Medulla oblongata (tissue), 1 donor: ENCODE measurements around the gene C16orf86.

ENCODE experiments used
- DNase-seq: peaks from one replicate; pipeline ENCODE4 v3.0.0-alpha.2; 2015; ENCODE audit errors: extremely low spot score

C16orf86 gene

DNA sequence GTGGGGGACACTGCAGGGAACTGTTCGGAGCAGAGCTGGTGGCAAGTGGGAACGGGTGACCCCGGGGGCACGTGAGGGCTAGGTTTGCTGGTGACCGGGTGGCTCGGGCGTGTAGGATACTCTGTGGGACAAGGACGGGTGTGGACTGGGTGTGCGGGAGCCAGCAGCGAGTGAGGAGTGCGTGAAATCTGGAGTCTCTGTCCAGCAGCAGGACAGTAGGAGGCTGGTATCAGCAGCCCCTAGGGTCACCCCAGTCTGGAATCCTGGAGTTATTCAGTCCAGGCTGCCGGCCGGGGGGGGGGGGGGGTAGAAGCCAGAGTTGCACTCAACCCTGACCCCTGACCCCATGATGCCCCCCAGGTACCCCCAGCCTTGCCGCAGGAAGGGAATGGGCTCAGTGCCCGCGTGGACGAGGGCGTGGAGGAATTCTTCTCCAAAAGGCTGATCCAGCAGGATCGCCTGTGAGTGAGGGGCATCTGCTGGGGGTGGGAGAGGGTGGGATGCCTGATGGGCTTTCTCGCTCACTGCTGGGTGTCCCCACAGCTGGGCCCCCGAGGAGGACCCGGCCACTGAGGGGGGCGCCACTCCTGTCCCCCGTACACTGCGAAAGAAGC, 12.7 kb upstream of the C16orf86 start:
- DNase-seq, result no peak

DNA sequence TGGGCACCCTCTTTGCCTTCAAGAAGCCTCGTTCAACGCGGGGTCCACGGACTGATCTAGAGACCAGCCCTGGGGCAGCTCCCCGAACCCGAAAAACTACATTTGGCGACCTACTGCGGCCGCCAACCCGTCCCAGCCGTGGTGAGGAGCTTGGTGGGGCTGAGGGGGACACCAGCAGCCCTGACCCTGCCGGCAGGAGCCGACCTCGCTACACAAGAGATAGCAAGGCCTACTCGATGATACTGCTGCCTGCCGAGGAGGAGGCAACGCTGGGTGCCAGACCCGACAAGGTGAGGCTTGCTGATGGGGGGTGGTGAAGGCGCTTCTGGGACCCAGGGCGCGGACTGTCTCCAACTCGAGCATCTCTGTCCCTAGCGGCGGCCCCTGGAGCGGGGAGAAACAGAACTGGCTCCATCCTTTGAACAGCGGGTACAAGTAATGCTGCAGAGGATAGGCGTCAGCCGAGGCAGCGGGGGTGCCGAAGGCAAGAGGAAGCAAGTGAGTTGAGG, 12.2 kb upstream of the C16orf86 start:
- DNase-seq, result no peak

DNA sequence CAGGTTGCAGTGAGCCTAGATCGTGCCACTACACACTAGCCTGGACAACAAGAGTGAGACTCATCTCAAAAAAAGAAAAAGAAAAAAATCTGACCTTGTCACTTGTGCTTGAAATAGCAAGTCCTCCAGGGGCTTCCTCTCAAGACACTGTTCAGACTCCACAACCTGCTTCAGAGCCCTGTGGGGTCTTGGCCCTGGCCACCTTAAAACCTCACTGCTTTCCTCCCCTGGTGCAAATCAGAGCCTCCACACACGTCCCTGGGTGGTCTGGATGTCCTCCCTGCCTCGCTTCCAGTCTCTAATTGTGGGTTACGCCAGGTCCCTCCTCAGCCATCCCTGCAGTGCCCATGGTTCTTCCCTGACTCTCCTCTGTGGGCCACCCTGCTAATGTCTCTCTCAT, 11.3 kb upstream of the C16orf86 start:
- DNase-seq, result no peak

DNA sequence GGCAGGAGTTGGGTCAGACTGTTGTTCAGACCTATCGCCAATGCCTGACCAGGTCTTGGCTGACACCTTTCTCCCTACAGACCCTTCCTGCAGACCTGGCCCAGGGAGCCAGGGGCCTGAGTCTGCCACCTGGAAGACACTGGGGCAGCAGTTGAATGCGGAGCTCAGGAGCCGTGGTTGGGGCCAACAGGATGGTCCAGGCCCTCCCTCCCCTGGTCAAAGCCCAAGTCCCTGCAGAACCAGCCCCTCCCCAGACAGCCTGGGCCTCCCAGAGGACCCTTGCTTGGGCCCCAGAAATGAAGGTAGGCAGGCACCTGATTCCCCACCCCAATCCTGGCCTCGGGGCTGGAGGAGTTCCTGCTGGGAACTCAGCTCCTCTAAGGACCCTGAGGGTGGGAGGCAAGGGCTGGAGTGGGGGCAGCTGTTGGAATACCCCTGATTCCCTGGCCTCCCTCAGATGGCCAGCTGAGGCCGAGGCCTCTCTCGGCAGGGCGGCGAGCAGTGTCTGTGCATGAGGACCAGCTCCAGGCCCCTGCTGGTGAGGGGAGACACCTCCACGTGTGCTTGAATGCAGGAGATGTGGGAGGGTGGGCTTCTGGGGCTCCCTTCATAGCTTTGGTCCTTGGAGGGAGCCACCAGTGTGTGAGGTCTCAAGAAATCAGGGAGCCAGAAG, 10.1 kb upstream of the C16orf86 start:
- DNase-seq, result no peak

DNA sequence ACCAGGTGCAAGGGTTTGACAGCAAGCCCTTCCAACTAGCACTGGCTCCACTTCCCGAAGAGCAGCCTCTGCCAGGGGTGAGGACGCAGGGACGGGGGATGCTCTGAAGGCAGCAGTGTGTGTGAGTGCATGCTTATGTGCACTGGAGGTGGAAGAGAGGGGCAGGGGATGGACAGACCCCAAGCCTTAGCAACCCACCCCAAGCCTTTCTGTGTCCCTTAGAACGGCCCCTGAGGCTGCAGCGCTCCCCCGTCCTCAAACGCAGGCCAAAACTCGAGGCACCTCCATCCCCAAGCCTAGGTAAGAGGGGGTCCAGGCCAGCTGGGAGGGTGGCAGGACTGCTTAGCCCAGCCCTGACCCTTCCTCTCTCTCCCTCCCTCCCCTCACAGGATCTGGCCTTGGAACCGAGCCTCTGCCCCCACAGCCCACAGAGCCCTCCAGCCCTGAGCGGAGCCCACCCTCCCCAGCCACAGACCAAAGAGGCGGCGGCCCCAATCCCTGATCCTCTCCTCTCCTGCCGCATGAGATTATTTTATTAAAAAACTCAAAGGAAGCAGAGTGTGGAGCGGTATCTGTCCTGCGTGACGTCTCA, 9.5 kb upstream of the C16orf86 start:
- DNase-seq, result no peak

DNA sequence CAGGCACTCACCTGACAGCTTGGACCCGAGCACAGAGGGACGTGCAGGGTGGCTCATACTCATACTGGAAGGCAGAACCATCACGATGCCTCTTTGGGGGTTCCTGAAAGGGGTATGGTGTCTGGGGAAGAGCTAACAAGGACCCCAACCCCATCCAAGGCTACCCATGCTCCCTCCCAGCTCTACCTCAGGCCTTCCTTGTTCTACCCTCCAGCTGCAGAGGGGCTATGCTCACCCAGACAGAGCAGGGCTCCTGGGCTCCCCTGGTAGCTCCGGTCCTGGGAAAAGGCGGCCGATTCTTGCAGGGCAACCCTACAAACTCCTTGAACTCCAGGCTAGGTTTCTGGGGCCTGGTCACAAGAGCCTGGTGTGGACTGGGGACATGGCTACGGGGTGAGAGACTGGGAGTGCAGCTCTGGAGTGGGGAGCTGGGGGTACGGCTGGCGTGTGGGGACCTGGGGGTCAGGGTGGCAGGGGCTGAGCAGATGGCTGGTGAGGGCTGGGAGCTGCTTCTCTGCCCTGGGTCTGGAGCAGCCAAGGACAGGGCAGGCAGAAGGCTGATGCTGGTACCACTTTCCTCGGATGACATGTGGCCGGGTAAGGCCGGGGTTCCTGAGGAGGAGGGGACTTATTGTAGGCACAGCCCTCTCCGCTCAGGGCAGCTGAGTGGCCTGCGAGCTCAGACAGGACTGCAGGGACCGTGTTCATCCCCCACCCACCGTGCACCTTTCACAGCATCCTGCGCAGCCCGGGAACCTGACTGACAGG, 8.7 kb upstream of the C16orf86 start:
- DNase-seq, result no peak

DNA sequence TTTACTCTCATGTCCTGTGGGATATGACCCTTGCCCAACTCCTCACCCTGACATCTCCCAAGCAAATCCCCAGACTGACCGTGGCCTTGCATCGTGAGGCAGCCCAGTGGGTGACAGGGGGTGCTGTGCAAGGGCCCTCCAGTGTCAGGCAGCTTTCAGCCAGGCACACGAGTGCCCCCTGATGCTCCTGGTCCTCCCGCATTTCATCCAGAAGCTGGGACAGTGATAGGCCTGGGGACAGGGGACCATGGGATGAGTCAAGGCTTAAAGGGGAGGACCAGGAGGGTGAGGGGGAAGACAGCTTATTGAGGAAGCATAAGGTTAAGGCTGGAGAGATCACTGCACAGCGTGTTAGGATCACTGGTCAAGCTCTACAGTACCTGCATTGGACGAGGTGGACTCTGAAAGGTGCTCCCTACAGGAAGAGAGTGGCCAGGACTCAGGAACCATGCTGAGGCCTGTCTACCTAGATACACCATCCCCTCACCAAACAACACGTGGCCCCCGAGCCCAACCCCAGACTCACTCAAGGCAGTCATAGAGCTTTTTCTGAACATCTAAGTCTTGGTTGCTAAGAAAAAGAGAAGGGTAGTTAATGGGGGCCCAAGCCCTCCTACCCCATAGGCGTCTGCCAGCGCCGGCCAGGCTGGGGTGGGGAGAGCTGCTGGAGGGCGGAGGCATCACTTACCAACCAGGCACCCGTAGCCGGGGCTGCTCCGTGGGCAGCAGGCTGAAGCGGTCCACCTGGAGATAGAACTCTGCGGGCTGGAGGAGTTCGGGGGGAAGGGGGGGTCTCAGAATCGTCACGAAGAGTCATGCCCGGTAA, 7.6 kb upstream of the C16orf86 start:
- no peak for DNase-seq

DNA sequence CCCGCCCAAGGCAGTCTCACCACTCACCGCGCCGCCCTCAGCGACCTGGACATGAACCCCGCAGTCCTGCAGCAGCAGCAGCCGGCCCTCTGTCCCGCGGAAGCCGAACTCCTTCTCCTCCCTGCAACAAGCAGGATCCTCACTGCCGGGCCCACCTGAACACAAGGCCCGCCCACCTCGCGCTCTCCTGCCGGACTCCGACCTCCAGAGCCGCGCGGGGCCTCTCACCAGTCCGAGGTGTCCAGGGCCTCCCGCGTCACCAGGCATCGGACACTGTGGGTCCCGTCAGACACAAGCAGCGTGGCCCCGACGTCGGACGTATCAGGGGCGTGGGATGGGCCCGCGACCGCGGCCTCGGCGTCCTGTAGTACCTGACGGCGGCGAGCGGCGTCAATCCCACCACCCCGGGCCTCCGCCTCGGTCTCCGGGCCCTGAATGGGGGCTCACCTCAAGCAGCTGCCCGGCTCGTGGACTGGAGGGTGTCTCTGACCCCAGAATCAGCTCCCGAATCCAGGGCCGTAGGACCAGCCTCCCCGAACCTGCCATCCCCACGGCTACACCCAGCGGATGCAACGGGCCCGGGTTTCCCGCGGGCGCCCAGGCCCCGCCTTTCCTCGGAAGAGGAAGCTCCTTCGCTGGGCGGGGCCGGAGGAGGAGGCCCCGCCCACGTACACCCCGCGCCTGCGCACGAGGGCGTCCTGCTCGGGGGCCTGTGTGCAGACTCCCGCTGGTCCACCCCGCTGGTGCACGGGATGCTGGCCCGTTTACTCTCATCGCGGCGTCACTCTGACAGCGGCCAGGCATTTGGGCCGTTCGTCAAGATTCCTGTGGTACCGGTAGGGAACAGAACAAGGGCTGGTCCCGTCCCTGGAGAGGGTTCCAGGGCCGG, 6.7 kb upstream of the C16orf86 start, which contains the start of gene ACD:
TSS of gene ACD (minus strand) at position 586 of the 889 bp plus-strand sequence. CDS start at position 546, 40 bp downstream.
- DNase-seq, result peak; percentile 97

DNA sequence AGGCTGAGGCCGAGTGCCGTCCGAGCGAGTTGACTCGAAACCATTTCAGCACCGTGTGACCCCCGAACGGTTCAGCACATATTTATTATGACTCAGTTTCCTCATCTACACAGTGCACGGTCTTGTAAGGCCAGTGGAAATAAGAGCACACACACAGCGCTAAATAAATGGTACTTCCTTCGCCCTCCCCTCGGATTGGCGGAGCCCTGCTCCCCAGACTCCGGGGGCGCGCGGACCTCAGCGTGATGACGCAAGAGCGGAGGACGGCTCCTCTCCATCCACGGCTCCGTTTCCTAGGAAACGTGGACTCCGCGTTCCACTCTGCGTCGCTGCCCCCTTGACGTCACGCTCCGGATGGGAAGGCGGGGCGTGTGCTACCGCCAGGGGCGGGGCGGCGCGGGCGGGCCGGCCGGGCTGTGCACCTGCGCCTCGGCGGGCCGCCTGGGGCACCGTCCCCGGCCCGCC, 6.0 kb upstream of the C16orf86 start, which contains the start of gene PARD6A:
TSS of gene PARD6A (plus strand) at position 397 of the 465 bp plus-strand sequence. CDS start 79 bp downstream, outside the sequence.
- DNase-seq, result peak; percentile 98

DNA sequence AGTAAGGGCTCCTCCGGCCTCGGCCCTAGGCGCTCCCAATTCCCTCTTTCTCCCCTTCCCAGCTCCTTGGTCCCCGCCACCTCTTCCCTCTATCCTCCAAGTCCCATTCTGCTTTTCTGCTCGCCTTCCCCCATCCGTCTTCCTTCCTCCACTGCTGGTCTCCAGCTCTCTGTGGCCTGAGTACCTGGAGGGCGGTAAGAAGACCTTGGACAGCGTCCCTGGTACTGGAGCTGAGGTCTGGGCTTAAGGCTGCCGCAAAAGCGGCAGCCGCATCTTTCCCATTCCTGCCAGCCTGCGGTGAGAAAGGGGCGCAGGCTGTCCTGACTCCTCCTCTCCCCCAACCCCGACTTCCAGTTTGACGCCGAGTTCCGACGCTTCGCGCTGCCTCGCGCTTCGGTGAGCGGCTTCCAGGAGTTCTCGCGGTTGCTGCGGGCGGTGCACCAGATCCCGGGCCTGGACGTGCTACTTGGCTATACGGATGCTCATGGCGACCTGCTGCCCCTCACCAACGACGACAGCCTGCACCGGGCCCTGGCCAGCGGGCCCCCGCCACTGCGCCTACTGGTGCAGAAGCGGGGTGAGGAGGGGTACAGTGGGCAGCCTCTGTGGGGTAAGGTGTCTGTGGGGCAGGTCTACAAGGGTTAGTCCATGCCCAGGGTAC, 5.4 kb upstream of the C16orf86 start:
- no peak for DNase-seq

DNA sequence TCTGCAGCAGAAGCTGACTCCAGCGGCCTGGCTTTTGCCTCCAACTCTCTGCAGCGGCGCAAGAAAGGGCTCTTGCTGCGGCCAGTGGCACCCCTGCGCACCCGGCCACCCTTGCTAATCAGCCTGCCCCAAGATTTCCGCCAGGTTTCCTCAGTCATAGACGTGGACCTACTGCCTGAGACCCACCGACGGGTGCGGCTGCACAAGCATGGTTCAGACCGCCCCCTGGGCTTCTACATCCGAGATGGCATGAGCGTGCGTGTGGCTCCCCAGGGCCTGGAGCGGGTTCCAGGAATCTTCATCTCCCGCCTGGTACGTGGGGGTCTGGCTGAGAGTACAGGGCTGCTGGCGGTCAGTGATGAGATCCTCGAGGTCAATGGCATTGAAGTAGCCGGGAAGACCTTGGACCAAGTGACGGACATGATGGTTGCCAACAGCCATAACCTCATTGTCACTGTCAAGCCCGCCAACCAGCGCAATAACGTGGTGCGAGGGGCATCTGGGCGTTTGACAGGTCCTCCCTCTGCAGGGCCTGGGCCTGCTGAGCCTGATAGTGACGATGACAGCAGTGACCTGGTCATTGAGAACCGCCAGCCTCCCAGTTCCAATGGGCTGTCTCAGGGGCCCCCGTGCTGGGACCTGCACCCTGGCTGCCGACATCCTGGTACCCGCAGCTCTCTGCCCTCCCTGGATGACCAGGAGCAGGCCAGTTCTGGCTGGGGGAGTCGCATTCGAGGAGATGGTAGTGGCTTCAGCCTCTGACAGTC, 4.5 kb upstream of the C16orf86 start:
- DNase-seq, result no peak

DNA sequence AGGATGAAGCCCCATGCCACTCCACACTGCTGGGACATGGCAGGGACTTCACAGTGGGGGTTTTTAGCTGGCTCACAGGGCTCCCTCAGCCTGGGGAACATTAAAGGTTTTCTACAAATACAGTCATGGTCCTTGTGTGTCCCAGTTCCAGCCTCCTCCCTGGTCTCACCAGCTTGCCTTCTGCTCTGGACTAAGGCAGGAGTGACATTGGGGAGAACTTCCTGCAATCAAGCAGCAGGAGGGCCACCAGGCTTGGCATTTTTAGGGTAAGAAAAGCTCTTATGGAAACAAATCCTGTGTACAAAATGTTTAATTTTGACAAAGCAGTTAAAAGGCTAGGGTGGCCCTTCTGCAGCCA, 4.0 kb upstream of the C16orf86 start:
- DNase-seq, result no peak

DNA sequence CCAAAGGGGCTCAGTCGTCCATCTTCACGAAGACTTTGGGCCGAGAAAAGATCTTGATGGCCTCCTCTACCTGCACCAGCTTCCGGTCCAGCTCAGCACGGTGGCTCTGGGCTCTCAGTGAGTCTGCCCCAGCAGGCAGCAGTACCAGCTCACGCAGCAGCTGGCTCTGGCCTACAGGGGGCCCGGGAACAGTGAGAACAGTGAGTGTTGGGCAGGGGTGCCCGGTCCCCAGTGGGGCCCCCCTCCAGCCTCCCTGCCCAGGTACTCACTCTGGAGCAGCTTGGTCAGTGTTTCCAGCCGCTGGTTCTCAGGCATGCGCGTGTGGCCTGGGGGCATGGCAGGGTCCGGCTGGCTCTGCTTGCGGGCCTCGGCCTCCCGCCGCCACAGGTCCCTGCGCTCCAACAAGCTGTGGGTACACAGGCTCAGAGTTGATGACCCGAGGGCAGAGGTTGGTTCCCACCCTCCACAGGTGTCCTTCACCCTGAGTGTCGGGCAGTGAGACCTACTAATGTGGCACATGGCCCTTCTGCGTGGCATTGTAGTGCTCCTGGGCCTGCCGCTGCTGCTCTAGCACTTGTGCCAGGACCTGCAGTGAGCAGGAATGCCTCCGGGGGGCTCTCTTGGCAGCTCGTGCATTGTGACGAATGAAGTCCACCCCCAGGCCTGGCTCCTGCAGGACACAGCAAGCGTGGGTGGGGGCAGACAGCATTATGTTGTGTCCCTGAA, 3.3 kb upstream of the C16orf86 start:
- no peak for DNase-seq

DNA sequence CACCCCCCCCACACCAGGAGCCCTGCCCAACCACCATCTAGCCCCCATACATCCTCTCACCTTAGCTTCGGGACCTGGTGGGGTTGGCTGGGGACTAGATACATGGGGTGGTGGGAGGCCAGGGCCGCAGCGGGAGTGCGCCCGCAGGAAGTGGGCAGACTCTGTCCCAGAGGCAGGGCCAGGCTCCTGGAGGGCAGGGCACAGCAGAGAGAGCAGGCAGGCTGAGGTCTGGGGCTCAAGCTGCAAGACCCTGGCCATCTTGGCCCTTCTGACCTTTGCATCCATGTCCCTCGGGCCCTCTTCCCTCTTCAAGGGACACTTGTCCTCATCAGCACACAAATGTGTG, 2.8 kb upstream of the C16orf86 start:
- DNase-seq, result no peak

DNA sequence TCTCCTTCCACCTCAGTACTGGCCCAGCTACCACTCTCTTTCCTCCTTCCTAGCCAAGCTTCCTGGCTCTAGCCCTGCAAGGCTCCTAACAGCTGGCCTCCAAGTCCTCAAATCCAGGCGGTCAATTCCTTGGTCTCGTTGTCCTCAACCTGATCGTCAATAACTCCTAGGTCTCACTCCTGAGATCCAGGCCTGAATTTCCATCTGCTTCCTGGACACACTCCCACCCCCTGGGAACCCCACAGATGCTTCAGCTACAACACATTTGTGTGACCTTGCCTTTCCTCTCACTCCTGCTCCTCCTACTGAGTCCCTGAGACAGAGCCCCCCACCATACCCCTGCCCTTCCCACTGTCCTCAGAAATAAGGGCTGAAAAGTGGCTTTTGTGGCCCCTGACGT, 2.4 kb upstream of the C16orf86 start:
- no peak for DNase-seq

DNA sequence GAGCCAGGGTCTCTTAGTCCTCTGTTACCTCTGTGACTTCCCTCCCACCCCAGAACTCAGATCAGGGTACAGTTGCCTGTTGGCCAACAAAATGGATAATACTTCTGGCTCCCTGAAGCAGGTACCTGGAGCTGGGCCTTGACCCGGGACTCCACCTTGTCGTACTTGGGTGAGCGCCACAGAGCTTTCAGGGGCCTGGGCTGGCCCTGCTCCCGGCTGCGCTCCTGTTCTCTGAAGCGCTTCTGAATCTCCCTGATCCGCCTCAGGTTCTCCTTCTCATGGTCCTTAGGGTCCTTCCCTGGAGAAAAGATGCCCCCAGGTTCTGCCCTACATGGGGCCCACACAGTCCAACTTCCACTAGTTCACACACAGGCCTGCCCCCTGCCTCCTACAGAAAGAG, 1.7 kb upstream of the C16orf86 start:
- no peak for DNase-seq

DNA sequence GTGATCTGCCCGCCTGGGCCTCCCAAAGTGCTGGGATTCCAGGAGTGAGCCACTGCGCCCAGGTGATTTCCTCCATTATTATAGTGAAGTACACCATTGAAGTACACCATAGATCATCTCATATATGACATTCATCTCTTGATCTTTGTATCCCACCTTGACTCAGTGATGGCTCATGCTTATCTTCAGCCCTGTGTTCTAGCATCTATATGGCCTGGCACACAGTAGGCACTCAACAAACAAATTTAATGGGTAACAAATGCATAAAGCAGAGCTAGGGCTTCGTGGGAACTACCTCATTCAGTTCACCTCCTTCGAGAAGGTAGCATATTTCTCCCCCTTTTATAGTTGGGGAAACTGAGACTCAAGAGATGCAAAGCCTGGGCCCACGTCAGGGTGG, 1.0 kb upstream of the C16orf86 start:
- DNase-seq, result no peak

DNA sequence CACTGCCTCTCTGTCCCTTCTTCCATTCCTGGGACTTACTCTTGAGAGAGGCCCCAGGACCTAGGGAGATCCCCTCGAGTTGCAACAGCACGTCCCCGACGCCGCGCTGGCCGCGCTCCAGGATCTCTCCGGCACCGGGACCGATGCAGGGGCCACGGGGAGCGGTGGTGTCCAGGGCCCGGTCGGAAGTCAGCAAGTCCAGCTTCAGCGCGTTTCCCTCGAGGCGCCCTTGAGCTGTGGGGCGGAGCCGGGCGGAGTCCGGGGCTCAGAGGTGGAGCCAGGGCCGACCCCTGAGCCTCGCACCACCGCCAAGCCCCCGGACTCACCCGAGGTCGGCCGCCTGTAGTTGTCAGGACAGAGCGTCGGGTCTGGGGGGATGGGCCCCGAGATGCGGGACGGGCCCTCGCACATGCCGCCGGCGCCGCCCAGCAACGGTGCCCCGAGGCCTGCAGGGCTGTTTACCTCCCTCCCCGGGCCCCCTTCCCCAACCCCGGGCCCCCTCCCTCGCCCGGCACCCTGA, 522 bp upstream of the C16orf86 start:
- no peak for DNase-seq
